Gastroesophageal sphincter (tissue), 3 donors: ENCODE data around the gene SLC39A6.
"Not testable (repeated sequence)": the region's sequence is repeated elsewhere in the genome, so short reads cannot be mapped to it uniquely, and the experiment has no call there.

ENCODE experiments used
- CTCF ChIP-seq, 4 experiments: fragments of 200-600 bp in 2 of 4; fragments of 450-650 bp in 2 of 4; sonication (generic) in 1 of 4; IDR thresholded peaks; one replicate each; pipeline ENCODE4 v1.5.1; 2017 to 2019; ENCODE audit warnings: antibody characterized with exemption in 4 of 4, mild to moderate bottlenecking in 2 of 4, moderate library complexity in 2 of 4
- POLR2A ChIP-seq, 2 donors: fragments of 450-650 bp; IDR thresholded peaks; one replicate each; pipeline ENCODE4 v1.6.1; 2017; ENCODE audit warnings: antibody characterized with exemption in 2 of 2, mild to moderate bottlenecking in 2 of 2, moderate library complexity in 1 of 2
- POLR2AphosphoS5 ChIP-seq: sonication (generic); formaldehyde crosslinking; IDR thresholded peaks from one replicate; pipeline ENCODE4 v1.6.1; 2017; ENCODE audit warnings: antibody characterized with exemption

DNA sequence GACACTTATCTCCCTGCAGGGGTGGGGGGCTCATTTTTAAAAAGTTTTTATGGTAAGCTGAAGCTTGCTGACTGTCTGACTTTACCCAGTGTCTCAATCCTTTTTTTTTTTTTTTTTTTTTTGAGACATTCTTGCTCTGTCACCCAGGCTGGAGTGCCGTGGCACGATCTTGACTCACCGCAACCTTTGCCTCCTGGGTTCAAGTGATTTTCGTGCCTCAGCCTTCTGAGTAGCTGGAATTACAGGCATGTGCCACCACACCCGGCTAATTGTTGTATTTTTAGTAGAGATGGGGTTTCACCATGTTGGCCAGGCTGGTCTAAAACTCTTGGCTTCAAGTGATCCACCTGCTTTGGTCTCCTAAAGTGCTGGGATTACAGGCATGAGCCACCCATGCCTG lies 37.0 kb downstream of the SLC39A6 start:
- TF ChIP-seq CTCF (IDR thresholded peaks at IDR 0.05); POLR2A (IDR thresholded peaks at IDR 0.05); POLR2AphosphoS5: not testable (repeated sequence)
